GM13977 (cell line): ENCODE results near the gene INPPL1.
A peak's percentile ranks its signal among the peaks of the same experiment; 100 is the strongest.
"Not testable (repeated sequence)": the region's sequence is repeated elsewhere in the genome, so short reads cannot be mapped to it uniquely, and the experiment has no call there.

Experiments
- DNase-seq: peaks from one replicate; pipeline ENCODE4 v3.0.0; 2012; ENCODE audit warnings: low spot score
- CTCF ChIP-seq: IDR thresholded peaks from 2 replicates; pipeline ENCODE4 v1.5.1; 2012; ENCODE audit warnings: mild to moderate bottlenecking, control low read depth; ENCODE audit not compliant: insufficient read depth; ENCODE audit errors: extremely low read depth, missing control alignments
- in situ Hi-C: fragments of 300-500 bp; cut with MboI; formaldehyde crosslinking; loops from one replicate; pipeline ENCODE4 v1.12.0; 2022; ENCODE audit warnings: low sequenced_read_pairs, low pct_unique_long_range_greater_than_20kb, mixed read lengths, inconsistent platforms; ENCODE audit not compliant: unreplicated experiment

Gene INPPL1

GRCh38 chr11:72224564-72225410 is at the start of gene INPPL1:
Gene INPPL1, plus strand, starts transcription at chr11:72224767. Its CDS starts 218 bp downstream, at chr11:72224985.
- in situ Hi-C loops, result no loop called here
- no peak for TF ChIP-seq CTCF
- peak; percentile 50 for DNase-seq

GRCh38 chr11:72177656-72178055 is 46.9 kb upstream of the INPPL1 start:
- no peak for TF ChIP-seq CTCF
- in situ Hi-C loops, result no loop called here
- no peak for DNase-seq

- in situ Hi-C loops, result no loop called here
- TF ChIP-seq CTCF, result no peak
Observed at GRCh38 chr11:72179049-72179803, 45.3 kb upstream of the INPPL1 start.

GRCh38 chr11:72179804-72180396 is 44.7 kb upstream of the INPPL1 start:
- no peak for DNase-seq
- in situ Hi-C loops, result no loop called here
- no peak for TF ChIP-seq CTCF

More at GRCh38 chr11:72179049-72179803, 45.3 kb upstream of the INPPL1 start:
- no peak for DNase-seq

GRCh38 chr11:72180892-72181552 is 43.5 kb upstream of the INPPL1 start:
- in situ Hi-C loops, DNase-seq: not testable (repeated sequence)

- in situ Hi-C loops, DNase-seq: not testable (repeated sequence)
- TF ChIP-seq CTCF, result peak; percentile 34
Observed at GRCh38 chr11:72181553-72181958, 43.0 kb upstream of the INPPL1 start.
